ENCODE results near the gene ARMC2. TPM values are rescaled to one million over a fixed set of nuclear protein-coding genes. Genes with fewer than 3 reads are reported as not detected.

ARMC2 gene
- total and polyA plus RNA-seq, 2 donors (not counting 3 experiments of a cell fraction or from before 2014, with no cell fraction given) = 1.7 to 3.7 TPM

- Histone ChIP-seq H3K79me2 (ENCODE audit: control insufficient read depth, insufficient read depth, low read length) (no peaks in the 10 kb centered on the region), H3K4me2 (ENCODE audit: insufficient read depth, low read length) (no peak overlapping the region), H3K27ac (ENCODE audit: insufficient read depth, low read depth, low read length) (no peak overlapping the region), H3K36me3 (ENCODE audit: control insufficient read depth in 2 of 2, extremely low read depth in 1 of 2, insufficient read depth in 2 of 2, low read length in 2 of 2) (no peaks in the 10 kb centered on the region), H2AFZ (ENCODE audit: low read depth, low read length) (no peak overlapping the region), H3K9me1 (replicated peaks; ENCODE audit: control insufficient read depth, extremely low read depth, insufficient read depth, low read length) (no peaks in the 10 kb centered on the region), H3K9me3 (replicated peaks; ENCODE audit: control insufficient read depth, insufficient read depth, low read length) (no peaks in the 10 kb centered on the region), H3K4me1 (ENCODE audit: control insufficient read depth, extremely low read depth, insufficient read depth, low read length) (no peaks in the 10 kb centered on the region), H4K20me1 (replicated peaks; ENCODE audit: control insufficient read depth, extremely low read depth, insufficient read depth, low read length) (no peaks in the 10 kb centered on the region), H3K4me3 (replicated peaks in 1 of 3; ENCODE audit: insufficient read depth in 1 of 3, low read depth in 1 of 3, low read length in 3 of 3) (no peak overlapping the region), H3K9ac (replicated peaks; ENCODE audit: extremely low read depth, insufficient read depth, low read length) (no peak overlapping the region), H3K27me3 (ENCODE audit: control insufficient read depth in 2 of 2, insufficient read depth in 2 of 2, low read length in 2 of 2) (no peaks in the 10 kb centered on the region)
- TF ChIP-seq FOS (IDR thresholded peaks at IDR 0.05; ENCODE audit: borderline replicate concordance, insufficient read depth, low read length) (no peak), EZH2 (IDR thresholded peaks at IDR 0.05; ENCODE audit: borderline replicate concordance, low read depth, low read length, severe bottlenecking) (no peak), GATA2 (IDR thresholded peaks at IDR 0.05; ENCODE audit: insufficient read depth, insufficient read length, low read depth, low read length) (no peak), POLR2A (IDR thresholded peaks at IDR 0.05; ENCODE audit: low read depth, low read length) (no peak), JUN (IDR thresholded peaks at IDR 0.05; ENCODE audit: borderline replicate concordance, insufficient read depth, insufficient read length, low read depth) (no peak), MYC (IDR thresholded peaks at IDR 0.05; ENCODE audit: low read depth, low read length) (no peak), POLR2AphosphoS5 (IDR thresholded peaks at IDR 0.05; ENCODE audit: insufficient read depth, low read depth, low read length) (no peak)
- TF ChIP-seq, protein P1, sequence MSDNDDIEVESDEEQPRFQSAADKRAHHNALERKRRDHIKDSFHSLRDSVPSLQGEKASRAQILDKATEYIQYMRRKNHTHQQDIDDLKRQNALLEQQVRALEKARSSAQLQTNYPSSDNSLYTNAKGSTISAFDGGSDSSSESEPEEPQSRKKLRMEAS (IDR thresholded peaks at IDR 0.05; ENCODE audit: insufficient read depth, insufficient read length) = no peak
- TF ChIP-seq, protein P2, sequence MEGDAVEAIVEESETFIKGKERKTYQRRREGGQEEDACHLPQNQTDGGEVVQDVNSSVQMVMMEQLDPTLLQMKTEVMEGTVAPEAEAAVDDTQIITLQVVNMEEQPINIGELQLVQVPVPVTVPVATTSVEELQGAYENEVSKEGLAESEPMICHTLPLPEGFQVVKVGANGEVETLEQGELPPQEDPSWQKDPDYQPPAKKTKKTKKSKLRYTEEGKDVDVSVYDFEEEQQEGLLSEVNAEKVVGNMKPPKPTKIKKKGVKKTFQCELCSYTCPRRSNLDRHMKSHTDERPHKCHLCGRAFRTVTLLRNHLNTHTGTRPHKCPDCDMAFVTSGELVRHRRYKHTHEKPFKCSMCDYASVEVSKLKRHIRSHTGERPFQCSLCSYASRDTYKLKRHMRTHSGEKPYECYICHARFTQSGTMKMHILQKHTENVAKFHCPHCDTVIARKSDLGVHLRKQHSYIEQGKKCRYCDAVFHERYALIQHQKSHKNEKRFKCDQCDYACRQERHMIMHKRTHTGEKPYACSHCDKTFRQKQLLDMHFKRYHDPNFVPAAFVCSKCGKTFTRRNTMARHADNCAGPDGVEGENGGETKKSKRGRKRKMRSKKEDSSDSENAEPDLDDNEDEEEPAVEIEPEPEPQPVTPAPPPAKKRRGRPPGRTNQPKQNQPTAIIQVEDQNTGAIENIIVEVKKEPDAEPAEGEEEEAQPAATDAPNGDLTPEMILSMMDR (IDR thresholded peaks at IDR 0.05; ENCODE audit: extremely low read depth in 1 of 2, insufficient read depth in 1 of 2, low read depth in 1 of 2, low read length in 2 of 2) = no peak
- ChIA-PET POLR2A (no interaction called here), CTCF (no interaction called here)
- intact Hi-C loops (cut with micrococcal nuclease) = no loop called here
- no TSS peak for BruUV-seq (replicated peaks)
- DNase-seq (ENCODE audit: low read depth, low spot score) (no peak), FAIRE-seq (no peak)
- dilution Hi-C loops (cut with MboI; ENCODE audit: extremely low pct_ligation_motif_present, low sequenced_read_pairs) = no loop called here
Measured at GRCh38 chr6:108941859-108942258, 93.6 kb downstream of the ARMC2 start.
